ENCODE results near the gene LRBA.

LRBA gene

DNA sequence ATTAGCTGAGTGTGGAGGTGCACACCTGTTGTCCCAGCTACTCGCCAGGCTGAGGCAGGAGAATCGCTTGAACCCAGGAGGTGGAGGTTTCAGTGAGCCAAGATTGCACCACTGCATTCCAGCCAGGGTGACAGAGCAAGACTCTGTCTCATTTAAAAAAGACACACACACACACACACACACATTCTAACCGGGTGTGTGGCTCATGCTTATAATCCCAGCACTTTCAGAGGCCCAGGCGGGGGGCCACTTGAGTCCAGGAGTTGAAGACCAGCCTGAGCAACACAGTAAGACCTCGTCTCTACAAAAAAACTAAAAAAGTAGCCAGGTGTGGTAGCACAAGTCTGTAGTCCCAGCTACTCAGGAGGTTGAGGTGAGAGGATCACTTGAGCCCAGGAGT lies 152.3 kb downstream of the LRBA start:
- DNase-seq, result no peak

DNA sequence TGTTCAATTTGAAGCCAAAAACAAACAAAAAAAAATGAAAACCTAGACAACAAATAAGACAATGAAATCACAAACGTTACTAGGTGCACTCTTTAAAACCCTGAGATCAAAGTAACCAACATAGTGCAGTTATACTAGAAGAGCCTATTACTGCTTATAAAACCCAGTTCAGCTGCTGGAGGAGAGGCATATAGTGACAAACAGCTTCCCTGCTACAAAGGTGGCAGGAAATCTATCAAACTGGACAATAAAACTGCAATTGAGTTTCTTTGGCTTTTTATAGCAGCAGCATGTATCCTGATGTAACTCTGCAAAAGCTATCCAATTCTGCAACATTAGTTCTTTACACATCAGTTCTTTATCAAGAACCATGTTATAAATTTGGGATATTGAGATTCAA lies 155.6 kb downstream of the LRBA start:
- no peak for DNase-seq

DNA sequence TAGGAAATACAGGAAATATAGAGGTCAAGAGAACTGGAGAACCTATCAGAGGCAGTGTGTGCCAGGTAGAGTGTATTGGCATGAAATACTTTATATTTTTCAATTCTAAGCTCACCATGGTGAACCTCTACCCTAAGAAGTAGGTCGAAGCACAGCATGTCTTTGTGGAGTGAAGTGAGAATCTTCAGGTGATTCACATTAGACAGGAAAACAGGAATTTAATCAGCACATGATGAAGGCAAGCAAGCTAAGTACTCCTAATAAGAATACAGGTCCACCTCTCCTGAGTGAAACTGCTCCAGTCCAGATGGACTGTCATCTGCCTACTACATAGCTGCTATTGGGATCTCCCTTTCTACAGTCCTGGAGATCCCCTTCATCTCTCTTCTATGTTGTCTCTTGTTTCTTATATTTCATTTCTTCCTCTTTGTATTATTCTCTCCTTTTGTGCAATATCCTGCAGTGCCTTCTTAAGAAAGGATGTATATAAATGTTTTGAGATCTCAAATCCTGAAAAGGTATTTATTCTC lies 159.0 kb downstream of the LRBA start:
- DNase-seq, result no peak

DNA sequence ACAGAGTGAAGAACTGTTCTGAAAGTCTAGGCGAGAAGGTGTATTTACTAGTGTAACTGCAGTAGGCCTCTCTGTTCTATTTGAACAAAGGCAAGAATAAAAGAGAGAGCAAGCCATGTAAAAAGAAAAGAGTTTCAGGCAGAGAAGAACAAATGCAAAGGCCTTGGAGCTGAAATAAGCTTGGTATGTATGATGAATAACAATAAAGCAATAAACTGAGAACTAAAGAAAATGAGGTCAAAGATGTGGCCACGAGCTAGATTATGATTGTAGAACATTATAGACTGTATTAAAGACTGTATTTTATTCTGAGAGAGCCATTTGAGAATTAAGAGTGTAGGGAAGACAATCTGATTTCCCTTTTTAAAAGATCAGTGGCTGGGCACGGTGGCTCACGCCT lies 160.5 kb downstream of the LRBA start:
- no peak for DNase-seq

DNA sequence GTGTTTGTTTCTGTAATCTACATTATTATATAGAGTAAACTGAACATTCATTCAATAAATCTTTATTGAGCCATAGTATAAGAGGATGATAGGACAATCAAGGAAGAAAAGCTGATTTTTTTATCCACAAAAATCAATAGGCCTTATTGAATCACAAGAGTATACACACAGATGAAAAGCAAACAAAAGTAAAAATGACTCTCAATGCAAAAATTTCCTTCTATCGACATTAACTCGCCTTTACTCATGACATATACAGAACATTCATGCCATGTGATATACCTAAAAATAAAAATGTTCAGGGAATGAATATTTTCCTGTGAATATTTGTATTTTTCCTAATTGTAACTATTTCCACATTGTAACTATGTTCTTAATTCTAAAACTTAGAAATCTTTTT lies 161.2 kb downstream of the LRBA start:
- no peak for DNase-seq

DNA sequence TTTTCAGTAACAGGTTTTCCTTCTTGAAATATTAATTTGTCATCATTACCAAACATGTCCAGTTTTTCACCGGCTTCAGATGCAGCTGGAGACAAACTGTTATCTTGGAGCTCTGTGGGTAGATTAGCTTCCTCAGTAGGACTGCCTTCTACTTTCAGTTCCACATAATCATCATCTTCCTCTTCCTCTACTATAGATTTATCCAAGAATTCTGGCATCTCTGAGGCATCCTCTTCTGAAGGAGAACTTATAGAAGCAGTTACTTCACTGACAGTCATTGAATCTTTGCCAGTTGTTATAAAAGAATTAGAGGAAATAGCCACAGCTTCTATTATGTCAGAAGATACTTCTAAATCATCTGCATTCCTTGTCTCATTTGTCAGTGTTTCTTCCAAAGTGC lies 162.9 kb downstream of the LRBA start:
- no peak for DNase-seq

DNA sequence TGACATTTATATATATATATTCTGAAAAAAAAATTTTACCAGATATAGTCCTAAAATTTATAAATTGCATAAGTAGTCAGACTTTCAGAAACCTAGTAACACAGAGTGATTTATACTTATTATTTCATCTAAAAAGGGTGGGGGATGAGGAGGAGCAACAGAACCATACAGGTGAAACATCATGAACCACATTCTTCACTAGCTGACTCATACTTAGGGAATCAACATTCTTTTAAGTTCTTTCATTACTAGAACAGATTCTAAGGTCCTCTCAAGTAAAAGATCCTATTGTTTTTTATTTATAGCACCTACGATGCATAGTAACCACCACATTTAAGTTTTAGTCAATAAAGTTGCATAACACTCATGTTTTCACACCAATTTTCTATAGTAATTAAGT lies 166.1 kb downstream of the LRBA start:
- DNase-seq, result no peak

DNA sequence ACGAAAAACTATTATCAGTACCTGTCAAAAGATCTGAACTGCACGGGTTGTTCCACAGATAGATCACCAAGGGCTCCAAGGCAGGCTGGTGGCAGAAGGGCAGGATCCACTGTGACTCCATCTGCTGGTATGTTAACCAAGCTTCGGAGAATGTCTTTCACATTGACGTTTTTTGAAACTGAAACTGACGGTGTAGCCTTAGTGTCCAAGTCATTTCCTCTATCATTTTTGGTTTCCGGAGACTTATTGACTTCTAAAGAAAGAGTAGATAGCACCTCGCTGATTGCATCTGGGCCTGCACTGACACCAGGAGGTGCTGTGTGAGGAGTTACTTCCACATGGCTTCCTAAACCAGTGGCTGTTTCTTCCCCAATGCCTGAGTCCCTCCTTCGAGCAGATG lies 186.9 kb downstream of the LRBA start:
- DNase-seq, result peak; percentile 50

DNA sequence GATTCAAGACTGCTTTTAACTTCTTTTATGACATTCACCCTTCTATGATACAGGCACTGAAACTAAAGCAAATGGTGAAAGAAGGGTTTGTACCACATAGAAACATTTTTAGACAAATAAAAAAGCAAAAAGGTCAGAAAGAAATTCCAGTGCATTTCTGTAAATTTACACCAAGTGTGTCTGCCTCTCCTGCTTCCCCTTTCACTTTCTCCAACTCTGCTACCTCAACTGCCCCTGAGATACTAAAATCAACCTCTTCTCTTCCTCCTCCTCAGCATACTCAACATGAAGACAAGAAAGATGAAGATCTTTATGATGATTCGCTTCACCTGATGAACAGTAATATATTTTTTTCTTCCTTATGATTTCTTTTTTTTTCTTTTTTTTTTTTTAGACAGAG lies 187.9 kb downstream of the LRBA start:
- DNase-seq, result no peak

DNA sequence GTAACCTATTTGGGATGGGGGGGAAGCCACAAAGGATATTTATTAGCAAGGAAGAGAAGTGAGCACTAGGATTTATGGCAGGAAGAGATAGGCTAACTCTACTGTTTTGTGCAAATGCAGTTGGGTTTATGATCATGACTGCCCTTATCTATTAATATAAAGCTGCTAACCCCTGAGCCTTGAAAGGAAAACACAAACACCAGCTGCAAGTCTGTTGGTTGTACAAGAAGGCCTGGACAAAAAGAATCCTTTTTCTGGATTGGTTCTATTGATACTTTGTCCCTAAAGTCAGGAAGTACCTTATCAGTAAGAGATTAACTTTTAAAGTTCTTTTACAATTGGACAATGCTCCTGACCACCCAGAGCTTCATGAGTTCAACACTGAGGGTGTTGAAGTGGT lies 188.8 kb downstream of the LRBA start:
- DNase-seq, result no peak

DNA sequence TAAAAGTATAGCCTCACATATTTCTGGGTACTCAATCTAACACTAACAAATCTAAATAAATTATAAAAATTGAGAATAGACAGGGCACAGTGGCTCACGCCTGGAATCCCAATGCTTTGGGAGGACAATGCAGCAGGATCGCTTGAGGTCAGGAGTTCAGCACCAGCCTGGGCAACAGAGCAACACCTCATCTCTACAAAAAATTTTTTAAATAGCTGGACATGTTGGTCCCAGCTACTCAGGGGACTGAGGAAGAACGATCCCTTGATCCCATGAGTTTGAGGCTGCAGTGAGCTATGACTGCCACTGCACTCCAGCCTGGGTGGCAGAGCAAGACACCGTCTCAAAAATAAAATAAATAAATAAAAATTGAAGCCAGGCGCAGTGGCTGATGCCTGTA lies 192.7 kb downstream of the LRBA start:
- DNase-seq, result no peak

DNA sequence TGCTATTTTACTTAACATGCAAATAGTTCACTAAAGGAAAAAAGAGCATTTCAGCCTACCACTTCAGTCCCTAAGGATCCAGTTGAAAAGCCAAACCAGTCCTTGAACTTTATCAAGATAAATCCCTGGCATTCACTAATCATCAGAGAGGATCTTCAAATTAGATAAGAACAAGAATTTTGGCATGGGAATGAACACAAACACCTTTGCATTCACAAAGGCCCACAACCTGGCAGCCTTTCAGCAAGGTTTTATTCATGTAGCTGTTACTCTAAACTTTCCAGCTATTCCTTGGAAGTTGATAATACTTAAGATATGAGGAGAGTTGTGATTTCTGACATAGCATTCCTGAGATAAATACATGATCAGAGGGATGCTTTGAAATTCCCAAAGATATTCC lies 193.4 kb downstream of the LRBA start:
- DNase-seq, result no peak

DNA sequence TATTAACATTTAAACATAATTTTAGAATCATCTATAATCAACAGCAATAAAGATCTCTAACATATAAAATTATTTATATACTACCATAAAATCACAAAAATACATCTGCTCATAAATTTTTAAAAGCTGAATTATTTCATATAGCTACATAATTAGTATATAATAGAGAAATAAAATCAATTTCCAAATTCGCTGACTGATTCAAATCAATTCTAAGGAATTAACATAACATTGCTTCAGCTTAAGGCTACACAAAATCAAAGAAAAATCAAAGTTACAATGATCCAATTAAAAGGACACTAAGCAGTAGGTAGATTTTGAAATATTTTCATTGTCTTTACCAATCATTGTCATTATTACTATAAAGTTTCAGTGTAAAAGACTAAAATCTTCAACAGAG lies 194.7 kb downstream of the LRBA start:
- DNase-seq, result no peak

DNA sequence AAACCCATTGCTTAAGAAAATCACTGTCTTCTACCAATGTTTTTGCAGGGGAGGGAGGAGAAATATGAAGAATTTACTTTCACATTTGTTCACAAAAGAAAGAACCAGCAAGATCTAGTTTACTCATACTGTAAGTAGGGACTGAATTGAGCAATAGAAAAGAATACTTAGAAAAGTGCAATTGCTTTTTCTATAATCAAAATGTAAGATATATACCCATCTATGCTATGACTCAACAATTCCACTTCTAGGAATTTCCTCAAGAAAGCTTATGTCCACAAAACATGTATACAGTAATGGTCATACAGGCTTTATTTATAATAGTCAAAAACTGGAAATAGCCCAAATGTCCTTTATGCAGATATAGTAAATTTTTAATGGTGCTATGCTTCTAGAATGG lies 196.4 kb downstream of the LRBA start:
- no peak for DNase-seq

DNA sequence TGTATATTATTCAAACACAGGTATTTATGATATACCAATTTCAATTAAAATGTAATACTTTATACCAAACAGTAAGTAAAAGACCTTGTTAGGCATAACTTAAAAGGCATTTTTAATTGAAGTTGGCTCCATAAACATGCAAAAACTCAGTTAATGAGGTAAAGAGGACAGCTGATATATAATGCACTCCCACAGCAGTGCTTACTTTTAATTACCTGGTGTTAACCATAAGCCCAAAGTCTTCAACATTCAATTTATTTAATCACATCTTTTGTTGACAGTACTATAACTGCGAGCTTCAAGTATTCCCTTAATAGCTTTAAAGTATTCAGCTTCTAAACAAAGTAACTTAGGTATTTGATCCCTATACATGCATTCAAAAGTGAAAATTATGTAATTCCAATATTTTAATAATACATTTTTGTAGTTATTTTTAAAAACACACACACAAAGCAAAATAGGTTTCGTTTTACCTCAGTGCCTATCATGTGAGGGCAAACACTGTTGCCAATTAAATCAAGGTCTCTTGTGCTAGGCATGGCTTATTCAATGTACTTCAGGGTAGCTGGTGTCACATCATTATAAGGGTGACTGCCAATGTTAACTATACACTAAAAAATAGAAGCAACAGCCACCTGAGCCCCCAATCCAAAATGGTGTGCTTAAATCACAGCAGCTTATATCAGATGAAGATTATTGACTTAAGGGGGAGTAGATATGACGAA lies 197.1 kb downstream of the LRBA start:
- DNase-seq, result no peak

DNA sequence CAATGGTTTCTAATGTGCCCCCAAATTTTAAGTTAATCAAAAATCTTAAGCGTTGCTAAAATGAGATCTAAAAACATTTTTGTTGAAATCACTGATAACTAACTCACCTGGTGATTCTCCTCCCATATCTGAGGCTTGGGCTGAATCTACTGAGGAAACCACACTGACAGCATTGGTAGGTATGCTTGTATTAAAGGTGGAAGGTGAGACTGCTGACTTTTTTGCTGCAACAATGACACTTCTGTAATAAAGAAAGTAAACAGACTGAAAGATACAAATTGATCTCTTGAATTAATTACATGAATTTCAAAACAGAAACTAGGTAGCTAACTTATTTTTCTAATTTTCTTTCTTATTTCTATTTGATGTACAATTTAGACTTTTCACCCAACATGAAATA lies 198.1 kb downstream of the LRBA start:
- DNase-seq, result no peak

DNA sequence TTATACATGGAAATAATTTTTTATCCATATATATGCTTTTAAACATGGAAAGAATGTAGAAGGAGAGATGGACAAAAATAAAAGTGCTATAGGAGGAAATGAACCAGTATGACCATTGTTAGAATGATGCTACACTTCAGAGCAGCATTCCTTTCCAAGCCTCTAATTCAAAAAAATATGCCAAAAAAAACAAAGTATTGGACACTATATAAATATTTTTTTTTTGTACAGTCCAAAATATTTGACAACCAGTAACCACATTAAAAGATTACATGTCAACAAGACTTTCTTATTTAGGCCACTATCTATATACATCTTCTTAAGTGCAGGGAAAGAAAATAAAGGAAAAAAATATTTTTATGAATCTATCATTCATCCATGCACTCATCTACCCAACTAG lies 198.6 kb downstream of the LRBA start:
- no peak for DNase-seq

DNA sequence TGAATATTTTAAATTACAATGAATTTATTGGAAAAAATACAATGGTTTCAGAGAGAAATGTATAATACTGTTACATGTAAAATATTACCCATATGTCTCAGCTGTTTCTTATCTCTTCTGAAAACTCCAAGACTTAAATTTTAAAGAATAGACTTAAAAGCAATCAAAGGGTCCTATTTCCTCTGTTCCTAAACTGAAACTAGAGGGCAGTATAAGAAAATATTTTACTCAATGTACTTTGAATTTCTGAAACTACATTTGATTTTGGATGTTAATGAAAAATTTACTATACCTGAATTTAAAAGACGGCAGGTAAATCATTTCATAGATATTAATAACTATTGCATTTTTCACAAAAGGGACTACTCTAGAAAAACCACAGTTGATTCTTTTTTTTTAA lies 200.2 kb downstream of the LRBA start:
- DNase-seq, result no peak

DNA sequence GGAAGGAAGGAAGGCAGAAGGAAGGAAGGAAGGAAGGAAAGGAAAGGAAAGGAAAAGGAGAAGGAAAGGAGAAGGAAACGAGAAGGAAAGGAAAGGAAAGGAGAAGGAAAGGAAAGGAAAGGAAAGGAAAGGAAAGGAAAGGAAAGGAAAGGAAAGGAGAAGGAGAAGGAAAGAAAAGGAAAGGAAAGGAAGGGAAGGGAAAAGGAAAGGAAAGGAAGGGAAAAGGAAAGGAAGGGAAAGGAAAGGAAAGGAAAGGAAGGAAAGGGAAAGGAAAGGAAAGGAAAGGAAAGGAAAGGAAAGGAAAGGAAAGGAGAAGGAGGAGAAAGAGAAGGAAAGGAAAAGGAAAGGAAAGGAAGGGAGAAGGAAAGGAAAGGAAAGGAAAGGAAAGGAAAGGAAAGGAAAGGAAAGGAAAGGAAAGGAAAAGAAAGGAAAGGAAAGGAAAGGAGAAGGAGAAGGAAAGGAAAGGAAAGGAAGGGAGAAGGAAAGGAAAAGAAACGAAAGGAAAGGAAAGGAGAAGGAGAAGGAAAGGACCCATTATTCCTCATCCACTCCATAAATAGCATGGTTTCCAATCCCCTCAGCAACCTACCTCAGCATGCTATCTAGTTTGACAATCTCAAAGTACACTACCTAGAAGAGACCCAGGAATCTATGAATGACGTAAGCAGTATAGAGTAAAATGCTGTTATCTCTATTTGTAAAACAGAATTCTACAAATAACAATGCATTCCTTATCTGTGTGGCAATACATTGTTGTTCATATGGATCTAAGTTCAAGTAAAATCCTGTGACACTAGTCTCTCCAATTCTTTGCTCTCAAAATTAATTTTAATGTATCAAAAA lies 209.7 kb downstream of the LRBA start:
- DNase-seq, result no peak

DNA sequence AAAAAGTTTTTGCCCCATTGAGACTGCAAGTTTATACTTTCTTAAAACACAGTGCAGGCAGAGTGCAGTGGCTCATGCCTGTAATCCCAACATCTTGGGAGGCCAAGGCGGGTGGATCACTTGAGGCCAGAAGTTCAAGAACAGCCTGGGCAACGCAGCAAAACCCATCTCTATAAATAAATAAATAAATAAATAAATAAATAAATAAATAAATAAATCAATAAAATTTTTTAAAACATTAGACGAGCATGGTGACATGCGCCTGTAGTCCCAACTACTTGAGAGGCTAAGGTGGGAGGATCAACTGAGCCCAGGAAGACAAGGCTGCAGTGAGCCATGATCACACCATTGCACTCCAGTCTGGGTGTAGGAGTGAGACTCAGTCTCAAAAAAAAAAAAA lies 213.3 kb downstream of the LRBA start:
- DNase-seq, result no peak

DNA sequence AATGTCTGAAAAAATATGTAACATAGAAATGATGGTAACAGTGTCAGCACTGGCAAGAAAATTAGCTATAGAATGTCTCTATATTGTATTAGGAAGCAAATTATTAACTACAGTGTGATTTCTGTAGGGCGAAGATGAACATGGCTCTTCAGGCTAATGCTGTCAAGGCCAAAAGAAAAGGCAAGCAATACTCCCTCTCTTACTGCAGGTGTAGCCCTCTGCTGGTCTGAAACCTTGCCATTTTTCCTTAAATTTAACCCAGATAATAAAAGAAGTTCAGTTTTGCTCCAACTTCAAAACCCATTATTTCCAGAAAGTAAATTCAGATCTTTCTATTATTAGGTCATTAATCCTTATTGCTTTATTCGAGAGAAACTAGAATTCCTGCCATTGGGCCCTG lies 215.9 kb downstream of the LRBA start:
- no peak for DNase-seq

DNA sequence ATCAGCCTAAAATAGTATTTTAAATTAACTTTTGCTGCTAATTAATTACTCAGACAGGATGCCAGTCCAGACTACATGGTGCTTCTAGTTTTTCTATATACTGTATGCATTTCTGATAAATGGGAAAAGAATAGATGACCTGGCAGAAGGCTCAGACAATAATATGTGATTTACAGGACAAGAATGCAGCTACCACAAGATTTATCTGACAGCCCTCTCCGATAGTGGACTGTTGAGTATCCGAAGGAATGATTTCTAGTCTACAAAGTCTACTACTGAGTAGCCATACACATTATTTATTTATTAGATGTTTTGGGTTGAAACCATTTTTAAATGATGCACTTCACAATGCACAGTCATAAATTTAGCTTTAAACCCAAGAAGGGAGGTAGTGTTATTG lies 220.4 kb downstream of the LRBA start:
- DNase-seq, result no peak

DNA sequence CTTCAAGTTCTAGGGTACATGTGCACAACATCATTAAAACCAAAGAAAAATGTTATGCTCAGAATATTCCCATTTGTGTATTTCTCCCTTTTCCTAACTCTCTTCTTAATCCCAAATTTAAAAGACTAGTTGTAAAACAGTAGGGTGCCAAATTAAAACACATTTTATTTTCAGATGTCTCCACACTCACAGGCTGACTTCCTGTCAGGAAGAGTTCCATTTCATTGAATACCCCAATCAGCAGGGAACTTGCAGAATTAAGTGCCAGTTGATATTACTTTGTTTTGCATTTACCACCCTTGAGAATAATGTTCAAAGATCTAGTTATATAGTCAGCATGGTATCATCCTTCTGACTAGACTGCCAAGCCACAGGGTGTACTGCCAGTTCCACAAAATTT lies 225.2 kb downstream of the LRBA start:
- no peak for DNase-seq

DNA sequence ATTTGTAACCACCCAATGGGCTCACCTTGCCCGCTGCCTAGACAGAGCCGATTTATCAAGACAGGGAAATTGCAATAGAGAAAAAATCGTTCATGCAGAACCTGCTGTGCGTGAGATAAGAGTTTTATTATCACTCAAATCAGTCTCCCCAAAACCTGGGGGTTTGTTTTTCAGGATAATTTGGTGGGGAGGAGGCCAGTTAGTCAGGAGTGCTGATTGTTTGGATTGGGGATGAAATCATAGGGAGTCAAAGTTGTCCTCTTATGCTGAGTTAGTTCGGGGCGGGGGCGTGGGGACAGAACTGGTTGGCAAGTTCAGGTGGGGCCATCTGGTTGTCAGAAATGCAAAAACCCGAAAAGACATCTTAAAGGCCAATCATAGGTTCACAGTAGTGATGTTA lies 230.1 kb downstream of the LRBA start:
- no peak for DNase-seq

DNA sequence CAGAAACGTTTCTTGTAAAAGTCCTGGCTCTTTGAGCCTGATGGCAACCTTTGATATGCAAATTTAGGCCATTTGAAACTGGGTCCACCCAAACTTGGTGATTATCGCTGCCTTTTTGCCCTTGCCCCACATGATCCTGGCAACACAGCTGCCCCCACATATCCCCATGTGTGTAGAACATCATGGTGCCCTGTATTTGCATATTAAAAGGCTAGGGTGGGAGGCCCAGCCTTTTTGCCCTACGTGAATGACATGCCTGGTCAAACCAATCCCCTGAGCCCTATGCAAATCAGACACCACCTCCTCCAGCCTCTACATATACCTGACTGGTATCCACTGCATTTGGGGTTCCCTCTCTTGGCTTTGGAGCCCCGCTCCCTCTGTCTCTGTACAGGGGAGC lies 230.8 kb downstream of the LRBA start:
- no peak for DNase-seq
